Measurements from ENCODE around the gene AP5S1. TPM values are rescaled to one million over a fixed set of nuclear protein-coding genes. Genes with fewer than 3 reads are reported as not detected.

The AP5S1 gene
- total and polyA plus RNA-seq, 2 of the 13 experiments (the other 11 are each of a cell fraction or from before 2014, with no cell fraction given): 7.9 to 23.2 TPM

DNA sequence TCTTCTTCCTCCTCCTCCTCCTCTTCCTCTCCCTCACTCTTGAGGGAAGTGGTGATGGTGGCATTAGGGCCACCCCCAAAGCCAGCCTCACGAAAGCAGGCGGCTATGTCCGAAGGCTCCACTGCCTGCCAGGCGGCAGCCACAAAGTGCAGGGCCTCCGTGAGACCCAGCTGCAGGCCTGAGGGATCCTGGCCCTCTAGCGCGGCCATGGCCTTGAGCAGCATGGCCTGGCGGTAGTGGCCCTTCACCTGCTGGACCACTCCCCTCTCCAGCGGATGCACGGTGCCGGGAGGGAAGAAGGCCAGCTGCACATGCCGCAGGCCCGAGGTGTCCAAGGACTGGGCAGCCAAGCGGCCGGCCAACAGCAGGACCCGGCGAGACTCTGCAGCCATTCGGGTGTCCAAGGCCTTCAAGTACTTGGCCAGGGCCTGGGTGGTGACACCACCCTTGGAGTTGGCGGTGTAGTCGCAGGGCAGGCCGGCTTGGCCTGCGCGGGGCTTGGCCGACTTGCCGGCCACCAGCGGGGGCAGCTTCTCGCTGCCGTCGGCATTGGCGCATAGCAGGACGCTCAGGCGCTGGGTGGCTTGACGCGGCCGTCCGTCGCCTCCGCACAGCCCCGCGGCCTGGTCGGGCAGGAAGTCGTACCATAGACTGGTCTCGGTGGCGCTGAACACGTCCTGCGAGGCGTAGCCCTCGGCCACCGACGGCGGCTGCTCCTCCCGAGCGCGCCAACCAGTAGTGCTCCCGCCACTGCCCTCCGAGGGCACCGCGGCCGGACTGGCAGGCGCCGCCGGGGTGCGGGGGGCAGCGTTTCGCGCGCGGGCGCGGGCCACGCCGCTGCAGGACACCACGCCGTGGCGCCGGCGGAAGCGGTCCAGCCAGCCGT is 34.9 kb upstream of the AP5S1 start (continued):
- TF ChIP-seq, protein P1, sequence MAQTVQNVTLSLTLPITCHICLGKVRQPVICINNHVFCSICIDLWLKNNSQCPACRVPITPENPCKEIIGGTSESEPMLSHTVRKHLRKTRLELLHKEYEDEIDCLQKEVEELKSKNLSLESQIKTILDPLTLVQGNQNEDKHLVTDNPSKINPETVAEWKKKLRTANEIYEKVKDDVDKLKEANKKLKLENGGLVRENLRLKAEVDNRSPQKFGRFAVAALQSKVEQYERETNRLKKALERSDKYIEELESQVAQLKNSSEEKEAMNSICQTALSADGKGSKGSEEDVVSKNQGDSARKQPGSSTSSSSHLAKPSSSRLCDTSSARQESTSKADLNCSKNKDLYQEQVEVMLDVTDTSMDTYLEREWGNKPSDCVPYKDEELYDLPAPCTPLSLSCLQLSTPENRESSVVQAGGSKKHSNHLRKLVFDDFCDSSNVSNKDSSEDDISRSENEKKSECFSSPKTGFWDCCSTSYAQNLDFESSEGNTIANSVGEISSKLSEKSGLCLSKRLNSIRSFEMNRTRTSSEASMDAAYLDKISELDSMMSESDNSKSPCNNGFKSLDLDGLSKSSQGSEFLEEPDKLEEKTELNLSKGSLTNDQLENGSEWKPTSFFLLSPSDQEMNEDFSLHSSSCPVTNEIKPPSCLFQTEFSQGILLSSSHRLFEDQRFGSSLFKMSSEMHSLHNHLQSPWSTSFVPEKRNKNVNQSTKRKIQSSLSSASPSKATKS (CRISPR knock-in tag; IDR thresholded peaks at IDR 0.05): no peak
- TF ChIP-seq NFE2L2 (IDR thresholded peaks at IDR 0.05; ENCODE audit: low read length) (no peak), ZBTB8A (CRISPR knock-in tag; IDR thresholded peaks at IDR 0.05; ENCODE audit: borderline replicate concordance, low read depth) (no peak), ZNF678 (CRISPR knock-in tag; IDR thresholded peaks at IDR 0.05) (no peak), POLR2AphosphoS2 (IDR thresholded peaks at IDR 0.05; ENCODE audit: low read depth, low read length) (no peak), CEBPB (IDR thresholded peaks at IDR 0.05; ENCODE audit: borderline replicate concordance, low read depth, low read length) (no peak), THYN1 (CRISPR knock-in tag; IDR thresholded peaks at IDR 0.05; ENCODE audit: borderline replicate concordance, low read depth) (no peak), MATR3 (CRISPR knock-in tag; IDR thresholded peaks at IDR 0.05) (no peak), ZSCAN25 (CRISPR knock-in tag; IDR thresholded peaks at IDR 0.05) (no peak), KAT7 (CRISPR knock-in tag; IDR thresholded peaks at IDR 0.05; ENCODE audit: borderline replicate concordance) (no peak), POLR2G (IDR thresholded peaks at IDR 0.05; ENCODE audit: low read depth, low read length) (no peak; the same call in 1 of the 2 replicates), BRCA1 (CRISPR knock-in tag; IDR thresholded peaks at IDR 0.05) (no peak), PCBP2 (optimal IDR thresholded peaks at IDR 0.05; ENCODE audit: low read depth, low read length, poor library complexity, severe bottlenecking) (peak; percentile 59), NPAS2 (CRISPR knock-in tag; IDR thresholded peaks at IDR 0.05; ENCODE audit: borderline replicate concordance) (no peak), SRF (IDR thresholded peaks at IDR 0.05; ENCODE audit: low read depth, low read length) (no peak), ZEB1 (IDR thresholded peaks at IDR 0.05; ENCODE audit: insufficient replicate concordance, low read depth) (no peak), YEATS2 (CRISPR knock-in tag; IDR thresholded peaks at IDR 0.05; ENCODE audit: borderline replicate concordance) (no peak), ZNF557 (CRISPR knock-in tag; IDR thresholded peaks at IDR 0.05) (no peak), LCORL (IDR thresholded peaks at IDR 0.05) (no peak), LCORL (CRISPR knock-in tag; IDR thresholded peaks at IDR 0.05) (no peak), JUND (CRISPR knock-in tag; IDR thresholded peaks at IDR 0.05) (no peak)
- TF ChIP-seq, protein P2, sequence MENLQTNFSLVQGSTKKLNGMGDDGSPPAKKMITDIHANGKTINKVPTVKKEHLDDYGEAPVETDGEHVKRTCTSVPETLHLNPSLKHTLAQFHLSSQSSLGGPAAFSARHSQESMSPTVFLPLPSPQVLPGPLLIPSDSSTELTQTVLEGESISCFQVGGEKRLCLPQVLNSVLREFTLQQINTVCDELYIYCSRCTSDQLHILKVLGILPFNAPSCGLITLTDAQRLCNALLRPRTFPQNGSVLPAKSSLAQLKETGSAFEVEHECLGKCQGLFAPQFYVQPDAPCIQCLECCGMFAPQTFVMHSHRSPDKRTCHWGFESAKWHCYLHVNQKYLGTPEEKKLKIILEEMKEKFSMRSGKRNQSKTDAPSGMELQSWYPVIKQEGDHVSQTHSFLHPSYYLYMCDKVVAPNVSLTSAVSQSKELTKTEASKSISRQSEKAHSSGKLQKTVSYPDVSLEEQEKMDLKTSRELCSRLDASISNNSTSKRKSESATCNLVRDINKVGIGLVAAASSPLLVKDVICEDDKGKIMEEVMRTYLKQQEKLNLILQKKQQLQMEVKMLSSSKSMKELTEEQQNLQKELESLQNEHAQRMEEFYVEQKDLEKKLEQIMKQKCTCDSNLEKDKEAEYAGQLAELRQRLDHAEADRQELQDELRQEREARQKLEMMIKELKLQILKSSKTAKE (CRISPR knock-in tag; IDR thresholded peaks at IDR 0.05; ENCODE audit: borderline replicate concordance): no peak
- TF ChIP-seq, protein P3, sequence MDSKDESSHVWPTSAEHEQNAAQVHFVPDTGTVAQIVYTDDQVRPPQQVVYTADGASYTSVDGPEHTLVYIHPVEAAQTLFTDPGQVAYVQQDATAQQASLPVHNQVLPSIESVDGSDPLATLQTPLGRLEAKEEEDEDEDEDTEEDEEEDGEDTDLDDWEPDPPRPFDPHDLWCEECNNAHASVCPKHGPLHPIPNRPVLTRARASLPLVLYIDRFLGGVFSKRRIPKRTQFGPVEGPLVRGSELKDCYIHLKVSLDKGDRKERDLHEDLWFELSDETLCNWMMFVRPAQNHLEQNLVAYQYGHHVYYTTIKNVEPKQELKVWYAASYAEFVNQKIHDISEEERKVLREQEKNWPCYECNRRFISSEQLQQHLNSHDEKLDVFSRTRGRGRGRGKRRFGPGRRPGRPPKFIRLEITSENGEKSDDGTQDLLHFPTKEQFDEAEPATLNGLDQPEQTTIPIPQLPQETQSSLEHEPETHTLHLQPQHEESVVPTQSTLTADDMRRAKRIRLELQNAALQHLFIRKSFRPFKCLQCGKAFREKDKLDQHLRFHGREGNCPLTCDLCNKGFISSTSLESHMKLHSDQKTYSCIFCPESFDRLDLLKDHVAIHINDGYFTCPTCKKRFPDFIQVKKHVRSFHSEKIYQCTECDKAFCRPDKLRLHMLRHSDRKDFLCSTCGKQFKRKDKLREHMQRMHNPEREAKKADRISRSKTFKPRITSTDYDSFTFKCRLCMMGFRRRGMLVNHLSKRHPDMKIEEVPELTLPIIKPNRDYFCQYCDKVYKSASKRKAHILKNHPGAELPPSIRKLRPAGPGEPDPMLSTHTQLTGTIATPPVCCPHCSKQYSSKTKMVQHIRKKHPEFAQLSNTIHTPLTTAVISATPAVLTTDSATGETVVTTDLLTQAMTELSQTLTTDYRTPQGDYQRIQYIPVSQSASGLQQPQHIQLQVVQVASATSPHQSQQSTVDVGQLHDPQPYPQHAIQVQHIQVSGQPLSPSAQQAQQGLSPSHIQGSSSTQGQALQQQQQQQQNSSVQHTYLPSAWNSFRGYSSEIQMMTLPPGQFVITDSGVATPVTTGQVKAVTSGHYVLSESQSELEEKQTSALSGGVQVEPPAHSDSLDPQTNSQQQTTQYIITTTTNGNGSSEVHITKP (CRISPR knock-in tag; IDR thresholded peaks at IDR 0.05; ENCODE audit: low read depth): no peak

Data from HepG2 (cell line).